Measurements from ENCODE around the gene ZCCHC12.
"Not testable (repeated sequence)": the region's sequence is repeated elsewhere in the genome, so short reads cannot be mapped to it uniquely, and the experiment has no call there.

The ZCCHC12 gene

GRCh38 chrX:118823263-118824172, at the start of gene ZCCHC12:
TSS of gene ZCCHC12 (plus strand) at chrX:118823824. CDS start at chrX:118825245, 1,421 bp downstream.
- peak; percentile 24 to 27 for DNase-seq (ENCODE audit: low read depth in 2 of 2)

GRCh38 chrX:118779581-118779980, 44.0 kb upstream of the ZCCHC12 start:
- no peak for DNase-seq (ENCODE audit: low read depth in 2 of 2)

- no peak for DNase-seq (ENCODE audit: low read depth in 2 of 2)
These were observed 43.1 kb upstream of the ZCCHC12 start for GRCh38 chrX:118780509-118780908.

- DNase-seq (ENCODE audit: low read depth in 2 of 2): no peak
These were observed 42.7 kb upstream of the ZCCHC12 start for GRCh38 chrX:118780911-118781310.

GRCh38 chrX:118795528-118796280, 27.9 kb upstream of the ZCCHC12 start:
- no peak for DNase-seq (ENCODE audit: low read depth in 2 of 2)

GRCh38 chrX:118802857-118803256, 20.8 kb upstream of the ZCCHC12 start:
- no peak for DNase-seq (ENCODE audit: low read depth in 2 of 2)

GRCh38 chrX:118807151-118808017, 16.2 kb upstream of the ZCCHC12 start:
- DNase-seq (ENCODE audit: low read depth in 2 of 2): peak in 1 of 2 donors; percentile 15

GRCh38 chrX:118817257-118817656, 6.4 kb upstream of the ZCCHC12 start:
- DNase-seq (ENCODE audit: low read depth in 2 of 2): not testable (repeated sequence)

- no peak for DNase-seq (ENCODE audit: low read depth in 2 of 2)
These were observed 628 bp downstream of the ZCCHC12 start for GRCh38 chrX:118824173-118824730.

- DNase-seq (ENCODE audit: low read depth in 2 of 2): no peak
These were observed 1.6 kb downstream of the ZCCHC12 start for GRCh38 chrX:118825227-118825626.

GRCh38 chrX:118839334-118839958, 15.8 kb downstream of the ZCCHC12 start:
- DNase-seq (ENCODE audit: low read depth in 2 of 2): peak; percentile 30 to 56

- DNase-seq (ENCODE audit: low read depth in 2 of 2): no peak
These were observed 24.1 kb downstream of the ZCCHC12 start for GRCh38 chrX:118847676-118848075.

- DNase-seq (ENCODE audit: low read depth in 2 of 2): no peak
These were observed 30.0 kb downstream of the ZCCHC12 start for GRCh38 chrX:118853596-118853995.

- DNase-seq (ENCODE audit: low read depth in 2 of 2): no peak
These were observed 32.2 kb downstream of the ZCCHC12 start for GRCh38 chrX:118855681-118856310.

- no peak for DNase-seq (ENCODE audit: low read depth in 2 of 2)
These were observed 33.4 kb downstream of the ZCCHC12 start for GRCh38 chrX:118857006-118857405.

- no peak for DNase-seq (ENCODE audit: low read depth in 2 of 2)
These were observed 37.7 kb downstream of the ZCCHC12 start for GRCh38 chrX:118861338-118861737.

- no peak for DNase-seq (ENCODE audit: low read depth in 2 of 2)
These were observed 38.5 kb downstream of the ZCCHC12 start for GRCh38 chrX:118862091-118862490.

- no peak for DNase-seq (ENCODE audit: low read depth in 2 of 2)
These were observed 39.4 kb downstream of the ZCCHC12 start for GRCh38 chrX:118862979-118863378.

GRCh38 chrX:118864063-118864635, 40.5 kb downstream of the ZCCHC12 start:
- DNase-seq (ENCODE audit: low read depth in 2 of 2): no peak

GRCh38 chrX:118865231-118865630, 41.6 kb downstream of the ZCCHC12 start:
- DNase-seq (ENCODE audit: low read depth in 2 of 2): no peak
